GM21360 (cell line): ENCODE results near the gene ARID4B.
"Not testable (repeated sequence)": the region's sequence is repeated elsewhere in the genome, so short reads cannot be mapped to it uniquely, and the experiment has no call there.

Experiments
- ATAC-seq: cut with Tn5 transposase; IDR thresholded peaks from one replicate; pipeline ENCODE4 v1.9.1; 2021; ENCODE audit warnings: mild to moderate bottlenecking, moderate library complexity; ENCODE audit not compliant: unreplicated experiment

Gene ARID4B

DNA sequence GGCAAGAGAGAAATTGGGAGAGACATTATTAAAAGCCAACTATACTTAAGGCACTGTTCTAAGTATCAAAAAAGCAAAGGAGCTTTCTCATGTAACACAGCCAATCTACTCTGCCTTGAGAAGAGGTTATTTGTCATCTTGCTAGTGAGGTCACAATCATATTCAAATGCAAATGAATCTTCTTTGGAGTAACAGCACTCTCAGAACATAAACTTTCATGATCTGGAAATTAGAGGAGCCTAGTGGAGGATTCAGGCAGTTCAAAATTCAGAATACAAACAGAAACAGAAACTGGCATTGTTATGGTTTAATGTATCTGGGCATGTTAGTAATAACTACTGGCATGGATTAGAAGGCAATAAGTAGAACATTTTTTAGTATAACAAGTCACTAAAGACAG is 57.4 kb downstream of the ARID4B start:
- ATAC-seq, result no peak

DNA sequence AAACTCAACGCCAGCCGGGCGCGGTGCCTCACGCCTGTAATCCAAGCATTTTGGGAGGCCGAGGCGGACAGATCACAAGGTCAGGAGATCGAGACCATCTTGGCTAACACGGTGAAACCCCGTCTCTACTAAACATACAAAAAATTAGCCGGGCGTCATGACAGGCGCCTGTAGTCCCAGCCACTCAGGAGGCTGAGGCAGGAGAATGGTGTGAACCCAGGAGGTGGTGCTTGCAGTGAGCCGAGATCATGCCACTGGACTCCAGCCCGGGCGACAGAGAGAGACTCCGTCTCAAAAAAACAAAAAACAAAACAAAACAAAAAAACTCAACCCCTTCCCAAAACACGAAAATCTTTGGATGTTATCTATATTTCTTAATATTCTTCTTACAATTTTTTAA is 58.0 kb downstream of the ARID4B start:
- not testable (repeated sequence) for ATAC-seq

- no peak for ATAC-seq
Measured at GRCh38 chr1:235268379-235269125, 59.4 kb downstream of the ARID4B start.

DNA sequence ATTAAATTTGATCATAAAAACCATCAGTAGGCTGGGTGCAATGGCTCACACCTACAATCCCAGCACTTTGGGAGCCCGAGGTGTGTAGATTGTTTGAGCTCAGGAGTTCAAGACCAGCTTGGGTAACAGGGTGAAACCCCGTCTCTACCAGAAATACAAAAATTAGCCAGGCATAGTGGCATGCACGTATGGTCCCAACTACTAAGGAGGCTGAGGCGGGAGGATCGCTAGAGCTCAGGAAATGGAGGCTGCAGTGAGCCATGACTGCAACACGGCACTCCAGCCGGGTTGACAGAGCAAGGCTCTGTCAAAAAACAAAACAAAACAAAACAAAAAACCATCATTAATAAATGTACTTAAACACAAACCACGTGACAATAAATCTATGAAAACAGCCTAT is 61.0 kb downstream of the ARID4B start:
- ATAC-seq, result no peak

DNA sequence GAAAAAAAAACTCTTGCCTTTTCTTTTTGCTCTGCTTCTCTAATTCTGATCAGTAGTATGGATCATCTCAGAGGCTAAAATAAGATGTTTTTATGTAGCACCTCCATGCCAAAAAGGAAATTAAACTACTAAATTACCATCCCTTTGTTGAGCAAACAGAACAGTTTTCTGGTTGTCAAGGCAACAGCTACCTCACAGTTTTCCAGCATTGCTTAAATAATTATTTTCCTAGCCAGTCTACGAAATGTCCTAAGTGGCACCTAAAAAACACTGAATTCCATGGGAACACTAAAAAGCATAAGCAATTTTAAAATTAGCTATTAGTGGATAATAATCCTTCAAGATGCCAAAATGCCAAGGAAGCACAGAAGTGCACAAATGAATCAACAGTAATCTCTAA is 61.7 kb downstream of the ARID4B start:
- no peak for ATAC-seq

GRCh38 chr1:235265900-235266299 is 62.1 kb downstream of the ARID4B start:
- no peak for ATAC-seq

DNA sequence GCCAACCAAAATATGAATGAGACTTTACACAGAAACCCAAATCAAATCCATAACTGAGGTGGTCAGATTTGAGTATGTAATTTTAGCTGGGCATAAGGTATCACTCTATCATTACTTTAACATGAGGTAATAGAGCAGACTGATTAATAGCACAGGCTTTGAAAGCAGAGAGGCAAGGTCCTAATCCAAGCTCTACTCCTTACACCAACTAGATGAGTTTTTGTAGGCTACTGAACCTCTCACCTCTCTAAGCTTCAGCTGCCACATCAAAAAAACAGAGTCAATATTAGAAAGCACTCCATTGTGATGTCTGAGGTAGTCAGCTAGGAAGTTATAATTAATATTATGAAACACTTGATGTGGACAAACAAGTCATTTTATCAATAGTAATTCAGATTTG is 63.7 kb downstream of the ARID4B start:
- ATAC-seq, result no peak

DNA sequence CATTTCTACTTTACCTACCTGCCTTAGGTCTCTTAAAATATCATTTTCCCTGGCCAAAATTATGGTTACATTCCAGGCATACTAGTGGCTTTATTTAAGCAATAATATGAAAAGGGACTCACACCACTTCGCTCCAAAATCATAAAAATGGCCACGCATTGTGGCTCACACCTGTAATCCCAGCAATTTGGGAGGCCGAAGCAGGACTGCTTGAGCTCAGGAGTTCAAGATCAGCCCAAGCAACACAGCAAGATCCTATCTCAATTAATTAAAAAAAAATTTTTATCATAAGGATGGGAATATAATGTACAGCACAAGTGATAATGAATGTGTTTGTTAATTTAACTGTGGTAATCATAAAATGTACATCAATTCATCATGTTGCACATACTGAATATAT is 65.4 kb downstream of the ARID4B start:
- no peak for ATAC-seq

DNA sequence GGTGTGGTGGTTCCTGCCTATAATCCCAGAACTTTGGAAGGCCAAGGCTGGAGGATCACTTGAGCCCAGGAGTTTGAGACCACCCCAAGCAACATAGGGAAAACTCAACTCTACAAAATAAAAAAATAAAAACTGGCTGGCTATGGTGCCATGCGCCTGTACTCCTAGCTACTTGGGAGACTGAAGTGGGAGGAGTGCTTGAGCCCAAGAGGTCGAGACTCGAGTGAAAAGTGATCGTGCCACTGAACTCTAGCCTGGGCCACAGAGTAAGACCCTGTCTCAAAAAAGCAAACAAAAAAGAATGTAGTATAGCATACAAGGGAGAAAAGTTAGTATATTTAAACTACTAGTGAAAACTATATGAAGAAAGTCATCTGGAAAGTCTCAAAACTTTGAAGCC is 66.7 kb downstream of the ARID4B start:
- no peak for ATAC-seq

DNA sequence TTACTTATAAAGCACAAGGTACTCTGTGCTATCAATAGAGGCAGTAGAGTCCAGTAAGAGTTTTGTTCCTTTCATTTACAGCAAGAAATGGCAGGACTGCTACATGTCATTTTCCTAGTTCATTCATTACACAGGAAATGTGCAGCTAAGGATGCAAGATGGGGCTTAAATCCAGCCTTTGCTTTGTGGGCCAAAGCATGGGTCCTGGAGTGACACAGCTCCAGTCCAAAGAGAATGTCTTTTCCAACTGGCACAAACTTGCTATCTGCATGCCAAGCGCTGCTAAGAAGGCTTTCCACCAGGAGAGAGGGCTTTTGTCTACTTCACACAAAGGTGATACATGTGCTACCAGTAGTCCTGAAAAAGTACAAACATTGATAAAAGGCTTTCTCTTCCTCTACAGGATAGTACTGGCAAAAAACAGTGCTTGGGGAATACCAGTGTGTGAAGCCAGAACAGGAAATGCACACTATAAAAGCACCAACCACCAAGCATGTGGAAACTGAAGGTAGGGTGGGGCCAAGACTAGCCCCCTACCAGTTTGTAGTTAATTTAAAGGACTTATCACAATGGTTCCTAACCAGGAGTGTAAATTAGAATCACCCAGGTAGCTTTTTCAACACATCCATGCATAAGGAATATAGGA is 68.7 kb downstream of the ARID4B start:
- ATAC-seq, result no peak

- ATAC-seq, result not testable (repeated sequence)
Measured at GRCh38 chr1:235258068-235258467, 69.9 kb downstream of the ARID4B start.

DNA sequence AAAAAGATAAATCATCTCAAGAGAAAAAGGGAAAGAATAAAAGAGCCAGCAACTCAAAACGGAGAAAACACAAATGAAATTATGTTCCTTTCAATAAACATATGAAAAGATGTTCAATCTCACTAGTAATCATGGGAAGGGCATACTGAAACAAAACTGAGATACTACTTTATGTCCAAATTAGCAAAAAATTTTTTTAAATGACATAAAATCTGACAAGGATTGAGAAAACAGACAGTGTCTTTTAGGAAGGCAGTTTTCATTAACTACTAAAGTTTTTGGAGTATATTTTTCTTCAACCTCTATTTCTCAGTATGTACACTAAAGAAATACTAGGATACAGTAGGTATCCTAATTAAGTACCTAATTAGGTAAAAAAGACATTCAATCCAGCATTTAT is 73.3 kb downstream of the ARID4B start:
- no peak for ATAC-seq

DNA sequence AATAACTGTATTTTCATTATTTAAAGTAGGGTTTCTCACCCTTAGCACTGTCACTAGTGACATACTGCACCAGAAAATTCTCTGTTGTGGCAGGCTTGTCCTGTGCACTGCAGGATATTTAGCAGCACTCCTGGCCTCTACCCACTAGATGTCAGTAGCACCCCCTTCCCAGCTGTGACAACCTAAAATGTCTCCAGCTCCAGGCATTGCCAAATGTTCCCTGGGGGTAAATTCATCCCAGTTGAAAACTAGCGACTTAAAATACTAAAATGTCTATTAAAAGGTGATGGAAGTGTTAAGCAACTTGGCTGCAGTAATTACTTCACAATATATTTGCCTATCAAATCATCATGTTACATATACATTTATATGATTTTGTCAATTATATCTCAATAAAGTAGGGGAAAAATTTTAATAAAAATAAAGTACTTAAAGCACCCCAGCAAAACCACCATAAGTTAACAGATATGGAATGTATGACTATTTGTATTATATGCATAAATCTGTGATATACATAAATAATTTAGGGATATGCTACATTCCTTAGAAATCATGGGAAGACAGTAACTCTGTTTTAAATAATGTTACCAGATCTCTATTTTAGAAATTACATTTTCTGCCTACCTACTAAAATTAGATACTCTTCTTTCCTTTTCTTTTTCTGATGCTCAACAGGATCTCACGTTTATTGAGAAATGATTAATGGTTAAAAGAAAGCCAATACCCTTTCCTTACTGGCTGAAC is 74.6 kb downstream of the ARID4B start:
- no peak for ATAC-seq

GRCh38 chr1:235250430-235250829 is 77.5 kb downstream of the ARID4B start:
- ATAC-seq, result no peak

GRCh38 chr1:235246022-235246948 is 81.7 kb downstream of the ARID4B start:
- no peak for ATAC-seq

DNA sequence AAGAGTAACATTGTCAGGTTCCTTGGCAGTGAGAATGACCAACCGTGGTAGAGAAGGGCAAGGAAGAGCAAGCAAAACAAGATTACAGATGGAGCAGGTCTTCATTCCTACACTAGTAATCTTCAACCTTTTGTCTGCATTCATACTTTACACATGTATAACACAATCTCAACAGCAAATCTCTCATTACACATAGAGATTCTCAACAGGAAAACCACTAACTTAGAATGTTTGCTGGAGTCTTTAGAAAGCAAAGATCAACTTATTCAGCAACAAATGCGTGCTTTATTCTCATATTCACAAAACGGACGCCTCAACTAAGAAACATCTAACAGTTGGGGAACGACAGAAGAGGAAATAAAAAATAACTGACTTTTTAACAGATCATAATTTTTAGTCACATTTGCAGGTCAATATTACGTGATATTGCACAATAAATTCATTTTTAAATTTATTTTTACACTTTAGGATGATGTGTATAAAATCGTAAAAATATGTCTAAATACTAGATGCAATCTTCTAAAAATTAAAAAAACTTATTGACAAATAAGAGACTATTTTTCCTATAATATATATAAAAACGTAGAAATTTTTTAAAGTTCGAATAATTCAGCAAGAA is 82.9 kb downstream of the ARID4B start:
- no peak for ATAC-seq

GRCh38 chr1:235240960-235241359 is 87.0 kb downstream of the ARID4B start:
- no peak for ATAC-seq

- ATAC-seq, result no peak
Measured at GRCh38 chr1:235239851-235240250, 88.1 kb downstream of the ARID4B start.

DNA sequence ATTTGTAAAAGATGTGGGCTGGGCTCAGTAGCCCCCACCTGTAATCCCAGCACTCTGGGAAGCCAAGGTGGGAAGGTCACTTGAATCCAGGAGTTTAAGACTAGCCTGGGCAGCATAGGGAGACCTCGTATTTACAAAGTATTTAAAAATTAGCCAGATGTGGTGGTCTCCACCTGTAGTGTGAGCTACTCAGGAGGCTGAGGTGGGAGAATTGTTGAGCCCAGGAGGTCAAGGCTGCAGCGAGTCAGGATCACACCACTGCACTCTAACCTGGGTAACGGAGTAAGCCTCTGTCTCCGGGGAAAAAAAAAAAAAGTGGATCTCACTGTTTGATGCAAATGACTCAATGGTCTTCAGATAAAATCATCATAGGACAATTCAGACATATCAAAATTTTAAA is 89.4 kb downstream of the ARID4B start:
- no peak for ATAC-seq

DNA sequence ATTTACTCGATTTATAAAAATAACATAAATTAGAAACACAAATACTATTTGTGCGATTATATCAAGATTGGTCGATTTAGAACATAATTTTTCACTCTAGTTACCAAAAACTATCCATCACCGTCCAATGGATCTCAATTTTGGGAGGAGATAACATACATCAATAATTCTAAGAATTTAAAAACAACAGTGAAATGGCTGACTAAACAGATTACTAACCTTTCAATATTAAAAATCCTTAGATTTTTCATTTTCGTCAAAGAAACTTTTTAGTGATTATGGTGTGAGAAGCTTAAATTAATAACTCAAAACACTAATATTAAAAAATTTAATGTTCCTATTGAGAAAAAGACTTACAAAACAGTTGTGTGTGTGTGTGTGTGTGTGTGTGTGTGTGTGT is 91.9 kb downstream of the ARID4B start:
- no peak for ATAC-seq

DNA sequence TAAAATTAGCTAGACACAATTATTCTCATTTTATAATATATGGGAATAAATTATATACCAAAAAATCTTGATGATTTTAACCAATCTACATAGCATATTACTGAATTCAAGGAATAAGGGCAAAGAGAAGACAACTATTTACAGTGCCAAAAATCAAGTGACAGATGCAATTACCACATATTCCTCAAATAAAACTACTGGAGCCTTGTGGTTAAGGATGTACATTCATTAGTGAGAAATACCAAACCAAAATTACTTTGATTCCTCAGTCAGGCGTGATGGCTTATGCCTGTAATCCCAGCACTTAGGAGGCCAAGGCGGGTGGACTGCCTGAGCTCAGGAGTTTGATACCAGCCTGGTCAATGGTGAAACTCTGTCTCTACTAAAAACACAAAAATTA is 98.1 kb downstream of the ARID4B start:
- ATAC-seq, result no peak
